HepG2 (cell line): ENCODE measurements around the gene GALR3. TPM values are rescaled to one million over a fixed set of nuclear protein-coding genes. Genes with fewer than 3 reads are reported as not detected.
A peak's percentile ranks its signal among the peaks of the same experiment; 100 is the strongest.

Source experiments
- ARHGAP35 ChIP-seq: sonication (generic); formaldehyde crosslinking; IDR thresholded peaks from 2 replicates; pipeline ENCODE4 v1.9.0; 2022; ENCODE audit warnings: mild to moderate bottlenecking, inconsistent platforms, moderate library complexity, missing genetic modification reagents, borderline replicate concordance
- ATAD3A ChIP-seq: sonication (generic); formaldehyde crosslinking; IDR thresholded peaks from 2 replicates; pipeline ENCODE4 v1.4.0; 2020; ENCODE audit warnings: missing genetic modification reagents
- IKZF1 ChIP-seq: fragments of 450-650 bp; IDR thresholded peaks from 2 replicates; pipeline ENCODE4 v1.7.1; 2016
- MED13 ChIP-seq: sonication (generic); formaldehyde crosslinking; IDR thresholded peaks from 2 replicates; pipeline ENCODE4 v1.5.0; 2020; ENCODE audit warnings: missing genetic modification reagents
- SCMH1 ChIP-seq: sonication (generic); formaldehyde crosslinking; IDR thresholded peaks from 2 replicates; pipeline ENCODE4 v1.9.0; 2021; ENCODE audit warnings: missing genetic modification reagents, mild to moderate bottlenecking, borderline replicate concordance
- SOX13 ChIP-seq, 3 experiments: fragments of 450-650 bp in 1 of 3; sonication (generic) in 1 of 3; formaldehyde crosslinking in 1 of 3; IDR thresholded peaks in 2 of 3; conservative IDR thresholded peaks in 1 of 3; 2 replicates each; pipeline versions ENCODE4 v1.5.0 to v1.6.1; 2016 to 2020; ENCODE audit warnings: antibody characterized with exemption in 1 of 3, mild to moderate bottlenecking in 1 of 3, missing compliant biosample characterization in 1 of 3, missing genetic modification reagents in 1 of 3, moderate library complexity in 1 of 3
- TEAD3 ChIP-seq: optimal IDR thresholded peaks from 2 replicates; pipeline ENCODE3; 2016; ENCODE audit warnings: borderline replicate concordance
- U2AF1 ChIP-seq: fragments of 200-400 bp; formaldehyde crosslinking; optimal IDR thresholded peaks from 2 replicates; pipeline ENCODE3; 2017; ENCODE audit warnings: mild to moderate bottlenecking, low read depth, low read length
- ZFP37 ChIP-seq: sonication (generic); formaldehyde crosslinking; IDR thresholded peaks from 2 replicates; pipeline ENCODE4 v1.4.0; 2020; ENCODE audit warnings: missing genetic modification reagents, borderline replicate concordance
- ZFP90 ChIP-seq: sonication (generic); formaldehyde crosslinking; IDR thresholded peaks from 2 replicates; pipeline ENCODE4 v1.8.0; 2022; ENCODE audit warnings: missing genetic modification reagents, mild to moderate bottlenecking, inconsistent platforms, borderline replicate concordance
- ZNF382 ChIP-seq: sonication (generic); formaldehyde crosslinking; IDR thresholded peaks from 2 replicates; pipeline ENCODE4 v1.5.0; 2020; ENCODE audit warnings: missing genetic modification reagents, mild to moderate bottlenecking, borderline replicate concordance
- ZNF644 ChIP-seq: IDR thresholded peaks from 2 replicates; pipeline ENCODE4 v1.6.1; 2016; ENCODE audit warnings: low read depth
- ZNF713 ChIP-seq: sonication (generic); formaldehyde crosslinking; IDR thresholded peaks from 2 replicates; pipeline ENCODE4 v1.4.0; 2020; ENCODE audit warnings: mild to moderate bottlenecking, missing genetic modification reagents
- ZZZ3 ChIP-seq: sonication (generic); formaldehyde crosslinking; IDR thresholded peaks from 2 replicates; pipeline ENCODE4 v1.4.0; 2020; ENCODE audit warnings: missing genetic modification reagents, mild to moderate bottlenecking, borderline replicate concordance
- polyA plus RNA-seq, 8 experiments: library from polyadenylated mRNA; depleted of rRNA in 3 of 8; stranded (reverse) in 7 of 8; unstranded in 1 of 8; fragments of >200 nt; fragmentation: Illumina TruSeq in 4 of 8; extraction: Trizol in 4 of 8; gene quantifications; 2 replicates each; pipeline versions ENCODE4 v1.2.1 to v1.2.3, GENCODE V29; 2011 to 2016; ENCODE audit warnings: low read depth in 4 of 8, missing spikeins in 1 of 8, mixed read lengths in 1 of 8; ENCODE audit not compliant: insufficient read depth in 1 of 8
- total RNA-seq, 5 experiments: library from RNA; depleted of rRNA; stranded (reverse); fragments of >200 nt; fragmentation: Illumina TruSeq; extraction: Trizol; gene quantifications; 2 replicates each; pipeline ENCODE4 v1.2.3, GENCODE V29; 2016; ENCODE audit warnings: low read depth in 1 of 5
- TF ChIP-seq, protein P1 (sequence below): sonication (generic); formaldehyde crosslinking; IDR thresholded peaks from 2 replicates; pipeline ENCODE4 v1.8.1; 2023; ENCODE audit warnings: mild to moderate bottlenecking, moderate library complexity, missing genetic modification reagents
- TF ChIP-seq, protein P2 (sequence below): sonication (generic); formaldehyde crosslinking; IDR thresholded peaks from 2 replicates; pipeline ENCODE4 v1.4.0; 2020; ENCODE audit warnings: missing genetic modification reagents, borderline replicate concordance
- TF ChIP-seq, protein P3 (sequence below): sonication (generic); formaldehyde crosslinking; IDR thresholded peaks from 2 replicates; pipeline ENCODE4 v1.4.0; 2020; ENCODE audit warnings: missing genetic modification reagents
- TF ChIP-seq, protein P4 (sequence below): sonication (generic); formaldehyde crosslinking; conservative IDR thresholded peaks from 2 replicates; pipeline ENCODE4 v1.4.0; 2020; ENCODE audit warnings: missing genetic modification reagents

Gene GALR3
- total and polyA plus RNA-seq, 2 of the 13 experiments (the other 11 are each of a cell fraction or from before 2014, with no cell fraction given), result 0.13 TPM; not detected in 1

DNA sequence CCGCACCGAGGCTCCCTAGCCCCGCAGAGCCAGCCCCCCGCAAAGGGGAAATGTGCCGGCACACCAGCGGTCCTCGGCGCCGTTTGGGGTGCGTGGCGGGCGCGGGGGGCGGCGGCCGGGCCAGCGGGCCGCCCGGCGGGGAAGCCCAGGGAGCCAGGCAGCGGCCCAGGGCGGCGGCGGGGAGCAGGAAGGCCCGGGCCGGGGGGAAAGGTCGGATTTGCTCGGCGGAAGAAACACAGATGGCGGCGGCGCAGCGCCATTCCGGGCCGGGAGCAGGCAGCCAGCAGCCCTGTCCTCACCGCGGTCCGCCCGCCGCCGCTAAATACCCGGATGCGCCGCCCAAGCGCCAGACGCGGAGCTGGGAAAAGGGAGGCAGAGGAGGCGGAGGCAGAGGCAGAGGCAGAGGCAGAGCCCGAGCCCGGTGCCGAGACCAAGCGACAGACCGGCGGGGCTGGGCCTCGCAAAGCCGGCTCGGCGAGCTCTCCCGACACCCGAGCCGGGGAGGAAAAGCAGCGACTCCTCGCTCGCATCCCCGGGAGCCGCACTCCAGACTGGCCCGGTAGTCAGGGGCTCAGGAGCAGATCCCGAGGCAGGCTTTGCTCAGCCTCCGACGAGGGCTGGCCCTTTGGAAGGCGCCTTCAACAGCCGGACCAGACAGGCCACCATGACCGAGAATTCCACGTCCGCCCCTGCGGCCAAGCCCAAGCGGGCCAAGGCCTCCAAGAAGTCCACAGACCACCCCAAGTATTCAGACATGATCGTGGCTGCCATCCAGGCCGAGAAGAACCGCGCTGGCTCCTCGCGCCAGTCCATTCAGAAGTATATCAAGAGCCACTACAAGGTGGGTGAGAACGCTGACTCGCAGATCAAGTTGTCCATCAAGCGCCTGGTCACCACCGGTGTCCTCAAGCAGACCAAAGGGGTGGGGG, 18.0 kb upstream of the GALR3 start (continued):
- TF ChIP-seq SCMH1 (CRISPR knock-in tag) (no peak), U2AF1 (peak; percentile 57), ZFP90 (CRISPR knock-in tag) (peak; percentile 84; the same call in 1 of the 2 replicates), ZNF382 (CRISPR knock-in tag) (no peak), ZNF644 (CRISPR knock-in tag) (no peak), ZNF713 (CRISPR knock-in tag) (no peak), ATAD3A (CRISPR knock-in tag) (no peak), SOX13 (IDR thresholded peaks at IDR 0.05) (no peak), SOX13 (CRISPR knock-in tag; conservative IDR thresholded peaks at IDR 0.05 in 1 of 2, IDR thresholded peaks at IDR 0.05 in 1 of 2) (peak in 1 of 2 experiments; percentile 46; a peak in 2 of 4 replicates), IKZF1 (no peak), ARHGAP35 (CRISPR knock-in tag) (peak; percentile 66; the same call in 1 of the 2 replicates), ZFP37 (peak; percentile 24; the same call in 1 of the 2 replicates), MED13 (CRISPR knock-in tag) (peak; percentile 83), TEAD3 (CRISPR knock-in tag) (no peak), ZZZ3 (no peak)
- TF ChIP-seq, protein P1, sequence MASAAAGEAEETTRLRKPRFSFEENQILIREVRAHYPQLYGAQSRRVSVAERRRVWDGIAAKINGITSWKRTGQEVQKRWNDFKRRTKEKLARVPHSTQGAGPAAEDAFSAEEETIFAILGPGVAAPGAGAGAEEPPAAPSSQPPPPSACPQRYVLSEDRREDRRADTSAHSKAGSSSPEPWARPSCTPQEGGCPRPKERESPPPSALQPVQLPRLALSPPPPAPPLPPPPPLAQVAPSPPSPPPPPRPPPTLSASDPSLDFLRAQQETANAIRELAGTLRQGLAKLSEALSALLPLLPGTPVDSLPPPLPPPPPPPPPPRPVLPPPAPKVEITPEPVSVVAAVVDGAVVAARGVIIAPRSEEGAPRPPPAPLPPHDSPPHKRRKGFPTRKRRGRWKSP, result peak; percentile 68; the same call in 1 of the 2 replicates
- TF ChIP-seq, protein P2, sequence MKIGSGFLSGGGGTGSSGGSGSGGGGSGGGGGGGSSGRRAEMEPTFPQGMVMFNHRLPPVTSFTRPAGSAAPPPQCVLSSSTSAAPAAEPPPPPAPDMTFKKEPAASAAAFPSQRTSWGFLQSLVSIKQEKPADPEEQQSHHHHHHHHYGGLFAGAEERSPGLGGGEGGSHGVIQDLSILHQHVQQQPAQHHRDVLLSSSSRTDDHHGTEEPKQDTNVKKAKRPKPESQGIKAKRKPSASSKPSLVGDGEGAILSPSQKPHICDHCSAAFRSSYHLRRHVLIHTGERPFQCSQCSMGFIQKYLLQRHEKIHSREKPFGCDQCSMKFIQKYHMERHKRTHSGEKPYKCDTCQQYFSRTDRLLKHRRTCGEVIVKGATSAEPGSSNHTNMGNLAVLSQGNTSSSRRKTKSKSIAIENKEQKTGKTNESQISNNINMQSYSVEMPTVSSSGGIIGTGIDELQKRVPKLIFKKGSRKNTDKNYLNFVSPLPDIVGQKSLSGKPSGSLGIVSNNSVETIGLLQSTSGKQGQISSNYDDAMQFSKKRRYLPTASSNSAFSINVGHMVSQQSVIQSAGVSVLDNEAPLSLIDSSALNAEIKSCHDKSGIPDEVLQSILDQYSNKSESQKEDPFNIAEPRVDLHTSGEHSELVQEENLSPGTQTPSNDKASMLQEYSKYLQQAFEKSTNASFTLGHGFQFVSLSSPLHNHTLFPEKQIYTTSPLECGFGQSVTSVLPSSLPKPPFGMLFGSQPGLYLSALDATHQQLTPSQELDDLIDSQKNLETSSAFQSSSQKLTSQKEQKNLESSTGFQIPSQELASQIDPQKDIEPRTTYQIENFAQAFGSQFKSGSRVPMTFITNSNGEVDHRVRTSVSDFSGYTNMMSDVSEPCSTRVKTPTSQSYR, result peak; percentile 47; the same call in 1 of the 2 replicates
- TF ChIP-seq, protein P3, sequence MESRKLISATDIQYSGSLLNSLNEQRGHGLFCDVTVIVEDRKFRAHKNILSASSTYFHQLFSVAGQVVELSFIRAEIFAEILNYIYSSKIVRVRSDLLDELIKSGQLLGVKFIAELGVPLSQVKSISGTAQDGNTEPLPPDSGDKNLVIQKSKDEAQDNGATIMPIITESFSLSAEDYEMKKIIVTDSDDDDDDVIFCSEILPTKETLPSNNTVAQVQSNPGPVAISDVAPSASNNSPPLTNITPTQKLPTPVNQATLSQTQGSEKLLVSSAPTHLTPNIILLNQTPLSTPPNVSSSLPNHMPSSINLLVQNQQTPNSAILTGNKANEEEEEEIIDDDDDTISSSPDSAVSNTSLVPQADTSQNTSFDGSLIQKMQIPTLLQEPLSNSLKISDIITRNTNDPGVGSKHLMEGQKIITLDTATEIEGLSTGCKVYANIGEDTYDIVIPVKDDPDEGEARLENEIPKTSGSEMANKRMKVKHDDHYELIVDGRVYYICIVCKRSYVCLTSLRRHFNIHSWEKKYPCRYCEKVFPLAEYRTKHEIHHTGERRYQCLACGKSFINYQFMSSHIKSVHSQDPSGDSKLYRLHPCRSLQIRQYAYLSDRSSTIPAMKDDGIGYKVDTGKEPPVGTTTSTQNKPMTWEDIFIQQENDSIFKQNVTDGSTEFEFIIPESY (CRISPR knock-in tag), result peak; percentile 25; the same call in 1 of the 2 replicates
- TF ChIP-seq, protein P4, sequence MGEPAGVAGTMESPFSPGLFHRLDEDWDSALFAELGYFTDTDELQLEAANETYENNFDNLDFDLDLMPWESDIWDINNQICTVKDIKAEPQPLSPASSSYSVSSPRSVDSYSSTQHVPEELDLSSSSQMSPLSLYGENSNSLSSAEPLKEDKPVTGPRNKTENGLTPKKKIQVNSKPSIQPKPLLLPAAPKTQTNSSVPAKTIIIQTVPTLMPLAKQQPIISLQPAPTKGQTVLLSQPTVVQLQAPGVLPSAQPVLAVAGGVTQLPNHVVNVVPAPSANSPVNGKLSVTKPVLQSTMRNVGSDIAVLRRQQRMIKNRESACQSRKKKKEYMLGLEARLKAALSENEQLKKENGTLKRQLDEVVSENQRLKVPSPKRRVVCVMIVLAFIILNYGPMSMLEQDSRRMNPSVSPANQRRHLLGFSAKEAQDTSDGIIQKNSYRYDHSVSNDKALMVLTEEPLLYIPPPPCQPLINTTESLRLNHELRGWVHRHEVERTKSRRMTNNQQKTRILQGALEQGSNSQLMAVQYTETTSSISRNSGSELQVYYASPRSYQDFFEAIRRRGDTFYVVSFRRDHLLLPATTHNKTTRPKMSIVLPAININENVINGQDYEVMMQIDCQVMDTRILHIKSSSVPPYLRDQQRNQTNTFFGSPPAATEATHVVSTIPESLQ (CRISPR knock-in tag), result 0 out of 2 replicates have a peak, but pooled peaks have one; percentile 29
